MM.1S (cell line): ENCODE data around the gene SDK1.

Source experiments
- DNase-seq: peaks from one replicate; pipeline ENCODE4 v3.0.0-alpha.2; 2015
- H2AFZ ChIP-seq: fragments of 300-600 bp; sonication (generic); 2 replicates; pipeline ENCODE4 v1.6.0; 2016; ENCODE audit warnings: antibody characterized with exemption, low read length
- H3F3A ChIP-seq: fragments of 300-600 bp; sonication (generic); 2 replicates; pipeline ENCODE4 v1.6.1; 2016; ENCODE audit warnings: mild to moderate bottlenecking, antibody characterized with exemption, low read length, moderate library complexity, mixed read lengths; ENCODE audit not compliant: insufficient read depth
- H3K27ac ChIP-seq: fragments of 300-600 bp; sonication (generic); 2 replicates; pipeline ENCODE4 v1.5.1; 2016; ENCODE audit warnings: mild to moderate bottlenecking, low read length
- H3K27me3 ChIP-seq: fragments of 300-600 bp; sonication (generic); replicated peaks from 2 replicates; pipeline ENCODE4 v1.6.0; 2016; ENCODE audit warnings: low read length; ENCODE audit not compliant: insufficient read depth
- H3K36me3 ChIP-seq: fragments of 300-600 bp; sonication (generic); replicated peaks from 2 replicates; pipeline ENCODE4 v1.6.1; 2016; ENCODE audit warnings: mild to moderate bottlenecking, low read length, mixed read lengths; ENCODE audit not compliant: insufficient read depth
- H3K4me1 ChIP-seq: fragments of 300-600 bp; sonication (generic); 2 replicates; pipeline ENCODE4 v1.6.1; 2016; ENCODE audit warnings: low read length, mixed read lengths
- H3K4me2 ChIP-seq: fragments of 300-600 bp; sonication (generic); 2 replicates; pipeline ENCODE4 v1.6.0; 2016; ENCODE audit warnings: low read depth, low read length
- H3K4me3 ChIP-seq: fragments of 300-600 bp; sonication (generic); 2 replicates; pipeline ENCODE4 v1.5.1; 2016; ENCODE audit warnings: low read length, mixed read lengths
- H3K79me2 ChIP-seq: fragments of 300-600 bp; sonication (generic); 2 replicates; pipeline ENCODE4 v1.6.1; 2016; ENCODE audit warnings: mixed run types, low read length, mixed read lengths
- H3K9ac ChIP-seq: fragments of 300-600 bp; sonication (generic); 2 replicates; pipeline ENCODE4 v1.6.1; 2016; ENCODE audit warnings: low read length, mixed read lengths
- H3K9me2 ChIP-seq: fragments of 300-600 bp; sonication (generic); replicated peaks from 2 replicates; pipeline ENCODE4 v1.6.1; 2016; ENCODE audit warnings: mild to moderate bottlenecking, low read length, mixed read lengths; ENCODE audit not compliant: insufficient read depth
- H3K9me3 ChIP-seq: fragments of 300-600 bp; sonication (generic); replicated peaks from 2 replicates; pipeline ENCODE4 v1.6.1; 2016; ENCODE audit warnings: mild to moderate bottlenecking, low read length, mixed read lengths; ENCODE audit not compliant: insufficient read depth
- H4K20me1 ChIP-seq: fragments of 300-600 bp; sonication (generic); 2 replicates; pipeline ENCODE4 v1.6.1; 2016; ENCODE audit warnings: mild to moderate bottlenecking, low read length, moderate library complexity, mixed read lengths; ENCODE audit not compliant: insufficient read depth
- CTCF ChIP-seq: fragments of 300-600 bp; sonication (generic); IDR thresholded peaks from 2 replicates; pipeline ENCODE4 v1.5.1; 2016; ENCODE audit warnings: antibody characterized with exemption, low read length, mixed read lengths
- EZH2 ChIP-seq: fragments of 300-600 bp; sonication (generic); optimal IDR thresholded peaks from 2 replicates; pipeline ENCODE3; 2017; ENCODE audit warnings: low read depth, mild to moderate bottlenecking, antibody characterized with exemption, low read length, mixed read lengths
- EZH2phosphoT487 ChIP-seq: fragments of 300-600 bp; sonication (generic); IDR thresholded peaks from 2 replicates; pipeline ENCODE4 v1.6.1; 2018; ENCODE audit warnings: antibody characterized with exemption, low read length

SDK1 gene

DNA sequence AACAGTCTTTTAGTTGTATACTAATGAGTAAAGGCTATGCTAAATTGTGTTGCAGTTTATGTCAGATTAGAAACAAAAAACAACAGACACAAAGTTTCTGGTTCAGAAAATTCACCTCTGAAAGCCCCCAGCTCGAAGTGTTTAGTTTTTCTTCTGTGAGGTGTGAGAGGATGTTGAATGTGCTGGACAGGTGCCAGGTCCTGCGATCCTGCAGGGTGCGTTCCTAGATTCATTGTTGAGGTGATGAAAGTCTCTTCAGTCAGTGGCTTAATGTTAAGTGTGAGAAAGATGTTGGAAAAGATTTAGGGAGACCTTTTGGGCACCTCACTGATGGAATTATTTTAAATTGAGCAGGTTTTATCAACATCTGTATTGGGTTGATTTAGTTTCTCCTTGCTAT is 287.3 kb downstream of the SDK1 start:
- no peaks in the 10 kb centered on the region for H3F3A ChIP-seq
- no peaks in the 10 kb centered on the region for H3K9me3 ChIP-seq
- H2AFZ ChIP-seq: no peak overlapping the region
- no peak overlapping the region for H3K9ac ChIP-seq
- no peak for DNase-seq
- no peaks in the 10 kb centered on the region for H3K27me3 ChIP-seq
- H4K20me1 ChIP-seq: no peaks in the 10 kb centered on the region
- no peaks in the 10 kb centered on the region for H3K36me3 ChIP-seq
- no peaks in the 10 kb centered on the region for H3K4me1 ChIP-seq
- H3K27ac ChIP-seq: no peak overlapping the region
- no peak for TF ChIP-seq CTCF
- TF ChIP-seq EZH2: no peak
- no peak for TF ChIP-seq EZH2phosphoT487
- no peak overlapping the region for H3K4me2 ChIP-seq
- no peak overlapping the region for H3K4me3 ChIP-seq
- H3K9me2 ChIP-seq: no peaks in the 10 kb centered on the region
- no peaks in the 10 kb centered on the region for H3K79me2 ChIP-seq

- no peak for DNase-seq
- H4K20me1 ChIP-seq: no peaks in the 10 kb centered on the region
- no peak overlapping the region for H2AFZ ChIP-seq
- no peak overlapping the region for H3K9ac ChIP-seq
- no peaks in the 10 kb centered on the region for H3F3A ChIP-seq
- H3K9me2 ChIP-seq: no peaks in the 10 kb centered on the region
- no peak overlapping the region for H3K4me3 ChIP-seq
- no peaks in the 10 kb centered on the region for H3K9me3 ChIP-seq
- no peaks in the 10 kb centered on the region for H3K4me1 ChIP-seq
- no peak overlapping the region for H3K27ac ChIP-seq
- H3K36me3 ChIP-seq: no peaks in the 10 kb centered on the region
- no peak for TF ChIP-seq EZH2
- no peak for TF ChIP-seq EZH2phosphoT487
- TF ChIP-seq CTCF: no peak
- H3K79me2 ChIP-seq: no peaks in the 10 kb centered on the region
- no peak overlapping the region for H3K4me2 ChIP-seq
- no peaks in the 10 kb centered on the region for H3K27me3 ChIP-seq
Measured at GRCh38 chr7:3589752-3590151, 288.7 kb downstream of the SDK1 start.

DNA sequence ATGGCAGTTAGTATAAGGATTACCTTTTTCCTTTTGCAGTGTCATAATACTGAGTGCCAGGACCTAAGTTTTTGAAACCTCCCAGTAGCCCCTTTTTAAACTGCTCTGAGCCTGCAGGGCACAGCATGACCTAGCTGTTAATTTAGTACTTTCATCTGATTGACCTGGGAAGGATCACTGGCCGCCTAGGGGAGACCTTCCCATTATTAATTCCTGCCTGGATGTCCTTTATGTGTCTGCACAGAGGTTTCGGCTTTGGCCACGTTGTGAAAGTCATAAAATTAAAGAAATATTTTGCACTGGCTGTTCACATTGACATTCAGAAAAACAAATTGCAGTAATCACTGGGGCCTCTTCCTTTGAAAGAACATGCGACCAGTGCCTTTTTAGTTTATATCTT is 290.2 kb downstream of the SDK1 start:
- Histone ChIP-seq H3K27me3 (no peaks in the 10 kb centered on the region), H3K27ac (no peak overlapping the region), H3K4me2 (no peak overlapping the region), H3F3A (no peaks in the 10 kb centered on the region), H4K20me1 (no peaks in the 10 kb centered on the region), H3K9me2 (no peaks in the 10 kb centered on the region), H3K4me1 (no peaks in the 10 kb centered on the region), H3K4me3 (no peak overlapping the region), H3K36me3 (no peaks in the 10 kb centered on the region), H3K9me3 (no peaks in the 10 kb centered on the region), H3K9ac (no peak overlapping the region), H3K79me2 (no peaks in the 10 kb centered on the region), H2AFZ (no peak overlapping the region)
- no peak for TF ChIP-seq CTCF
- TF ChIP-seq EZH2: no peak
- TF ChIP-seq EZH2phosphoT487: no peak
- no peak for DNase-seq
